ENCODE results near the gene CAP2. TPM values are rescaled to one million over a fixed set of nuclear protein-coding genes. Genes with fewer than 3 reads are reported as not detected.

CAP2 gene
- total and polyA plus RNA-seq, 2 donors (not counting 1 experiment from before 2014, with no cell fraction given), result 8.6 to 38.1 TPM

- H3K79me2 ChIP-seq (ENCODE audit: control insufficient read depth, insufficient read depth, low read length), result no peaks in the 10 kb centered on the region
- H3K9me3 ChIP-seq (ENCODE audit: control insufficient read depth, insufficient read depth, low read depth, low read length), result no peaks in the 10 kb centered on the region
Measured at GRCh38 chr6:17593246-17593645, 199.9 kb downstream of the CAP2 start.

GRCh38 chr6:17596085-17596484 lies 202.7 kb downstream of the CAP2 start:
- Histone ChIP-seq H4K20me1 (ENCODE audit: control insufficient read depth, extremely low read depth, insufficient read depth, low read length) (no peaks in the 10 kb centered on the region), H3K4me2 (ENCODE audit: extremely low read depth, insufficient read depth, low read length) (no peak overlapping the region), H3K36me3 (ENCODE audit: control insufficient read depth, insufficient read depth, low read length) (no peaks in the 10 kb centered on the region), H3K4me1 (ENCODE audit: control insufficient read depth, extremely low read depth, insufficient read depth, low read length) (no peaks in the 10 kb centered on the region), H3K4me3 (replicated peaks in 1 of 4; ENCODE audit: control extremely low read depth in 1 of 4, insufficient read depth in 1 of 4, low read depth in 3 of 4, low read length in 4 of 4) (no peak overlapping the region), H3K27me3 (ENCODE audit: control insufficient read depth, insufficient read depth, low read length) (no peaks in the 10 kb centered on the region), H3K27ac (ENCODE audit: insufficient read depth, low read length) (no peak overlapping the region), H2AFZ (ENCODE audit: low read length) (no peak overlapping the region), H3K9ac (ENCODE audit: insufficient read depth, low read length) (no peak overlapping the region), H3K9me3 (ENCODE audit: control insufficient read depth, insufficient read depth, low read depth, low read length) (no peaks in the 10 kb centered on the region), H3K79me2 (ENCODE audit: control insufficient read depth, insufficient read depth, low read length) (peaks cover under 1% of the 10 kb centered on the region)
- no peak for DNase-seq (ENCODE audit: low read depth in 2 of 2)
- TF ChIP-seq EZH2 (IDR thresholded peaks at IDR 0.05; ENCODE audit: low read length, missing control alignments) (no peak), CTCF (conservative IDR thresholded peaks at IDR 0.05 in 1 of 2, IDR thresholded peaks at IDR 0.05 in 1 of 2; ENCODE audit: low read depth in 1 of 2, low read length in 2 of 2) (no peak)

More at GRCh38 chr6:17593246-17593645, 199.9 kb downstream of the CAP2 start:
- Histone ChIP-seq H3K36me3 (ENCODE audit: control insufficient read depth, insufficient read depth, low read length) (no peaks in the 10 kb centered on the region), H2AFZ (ENCODE audit: low read length) (no peak overlapping the region), H4K20me1 (ENCODE audit: control insufficient read depth, extremely low read depth, insufficient read depth, low read length) (no peaks in the 10 kb centered on the region), H3K27me3 (ENCODE audit: control insufficient read depth, insufficient read depth, low read length) (no peaks in the 10 kb centered on the region), H3K4me2 (ENCODE audit: extremely low read depth, insufficient read depth, low read length) (no peak overlapping the region), H3K4me3 (replicated peaks in 1 of 4; ENCODE audit: control extremely low read depth in 1 of 4, insufficient read depth in 1 of 4, low read depth in 3 of 4, low read length in 4 of 4) (no peak overlapping the region), H3K27ac (ENCODE audit: insufficient read depth, low read length) (no peak overlapping the region), H3K4me1 (ENCODE audit: control insufficient read depth, extremely low read depth, insufficient read depth, low read length) (no peaks in the 10 kb centered on the region), H3K9ac (ENCODE audit: insufficient read depth, low read length) (no peak overlapping the region)
- no peak for TF ChIP-seq CTCF (conservative IDR thresholded peaks at IDR 0.05 in 1 of 2, IDR thresholded peaks at IDR 0.05 in 1 of 2; ENCODE audit: low read depth in 1 of 2, low read length in 2 of 2)
- no peak for TF ChIP-seq EZH2 (IDR thresholded peaks at IDR 0.05; ENCODE audit: low read length, missing control alignments)
- no peak for DNase-seq (ENCODE audit: low read depth in 2 of 2)

GRCh38 chr6:17599877-17600526 lies 206.6 kb downstream of the CAP2 start, which contains the start of gene FAM8A1:
Gene FAM8A1 (plus strand): TSS chr6:17600302. CDS start chr6:17600410, 108 bp downstream.
- H3K4me1 ChIP-seq (ENCODE audit: control insufficient read depth, extremely low read depth, insufficient read depth, low read length), result no peaks in the 10 kb centered on the region
- TF ChIP-seq CTCF (conservative IDR thresholded peaks at IDR 0.05 in 1 of 2, IDR thresholded peaks at IDR 0.05 in 1 of 2; ENCODE audit: low read depth in 1 of 2, low read length in 2 of 2), result peak; percentile 49 to 63
- no peak for TF ChIP-seq EZH2 (IDR thresholded peaks at IDR 0.05; ENCODE audit: low read length, missing control alignments)
- no peaks in the 10 kb centered on the region for H3K9me3 ChIP-seq (ENCODE audit: control insufficient read depth, insufficient read depth, low read depth, low read length)
- DNase-seq (ENCODE audit: low read depth in 2 of 2), result peak; percentile 82 to 85
- peak within 1 kb of the TSS; percentile 77 to 89 (median 84) for H3K4me3 ChIP-seq (replicated peaks in 1 of 4; ENCODE audit: control extremely low read depth in 1 of 4, insufficient read depth in 1 of 4, low read depth in 3 of 4, low read length in 4 of 4)
- no peaks in the 10 kb centered on the region for H3K27me3 ChIP-seq (ENCODE audit: control insufficient read depth, insufficient read depth, low read length)
- peaks cover 2% of the 10 kb centered on the region for H3K79me2 ChIP-seq (ENCODE audit: control insufficient read depth, insufficient read depth, low read length)
- H2AFZ ChIP-seq (ENCODE audit: low read length), result peak within 1 kb of the TSS; percentile 93
- peak within 1 kb of the TSS; percentile 81 for H3K27ac ChIP-seq (ENCODE audit: insufficient read depth, low read length)
- no peaks in the 10 kb centered on the region for H4K20me1 ChIP-seq (ENCODE audit: control insufficient read depth, extremely low read depth, insufficient read depth, low read length)
- no peaks in the 10 kb centered on the region for H3K36me3 ChIP-seq (ENCODE audit: control insufficient read depth, insufficient read depth, low read length)
- peak within 1 kb of the TSS; percentile 91 for H3K4me2 ChIP-seq (ENCODE audit: extremely low read depth, insufficient read depth, low read length)
- peak within 1 kb of the TSS; percentile 81 for H3K9ac ChIP-seq (ENCODE audit: insufficient read depth, low read length)
